Left ventricle myocardium inferior (tissue), 1 donor: ENCODE data around the gene C19orf85. TPM values are rescaled to one million over a fixed set of nuclear protein-coding genes. Genes with fewer than 3 reads are reported as not detected.

ENCODE experiments used
- DNase-seq: peaks from one replicate; pipeline ENCODE4 v3.0.0-alpha.2; 2020
- H3K27ac ChIP-seq: fragments of 200-600 bp; replicated peaks from 2 replicates; pipeline ENCODE4 v1.8.0; 2021
- H3K27me3 ChIP-seq: fragments of 200-600 bp; 2 replicates; pipeline ENCODE4 v1.8.0; 2021; ENCODE audit warnings: low read depth
- H3K36me3 ChIP-seq: fragments of 200-600 bp; 2 replicates; pipeline ENCODE4 v1.8.0; 2021
- H3K4me1 ChIP-seq: fragments of 200-600 bp; 2 replicates; pipeline ENCODE4 v1.8.0; 2021
- H3K4me3 ChIP-seq: fragments of 200-600 bp; 2 replicates; pipeline ENCODE4 v1.8.0; 2021; ENCODE audit warnings: mild to moderate bottlenecking, moderate library complexity
- H3K9me3 ChIP-seq: fragments of 200-600 bp; replicated peaks from 2 replicates; pipeline ENCODE4 v1.8.0; 2021
- CTCF ChIP-seq: fragments of 200-600 bp; IDR thresholded peaks from 2 replicates; pipeline ENCODE4 v1.8.0; 2021; ENCODE audit warnings: antibody characterized with exemption, mild to moderate bottlenecking, borderline replicate concordance
- intact Hi-C: fragments of 100-400 bp; cut with micrococcal nuclease; formaldehyde crosslinking; loops from one replicate; pipeline ENCODE4 v1.11.0; 2022
- total RNA-seq: library from RNA; stranded (reverse); fragmentation: NEBNext Ultra II Directional; extraction: Animal tissue kit (Norgen Biotek cat#: 25700); gene quantifications from one replicate; pipeline ENCODE4 v1.2.1, GENCODE V29; 2021
- donor health status: DM: no; HTN: yes; CAD: no; lungs with severe emphysema.

C19orf85 gene
- total RNA-seq, 1 donor from 2014 or later: not detected

GRCh38 chr19:55477905-55478304, 13.4 kb upstream of the C19orf85 start:
- H3K4me1 ChIP-seq: peaks cover 34% of the 10 kb centered on the region
- DNase-seq: no peak
- no peaks in the 10 kb centered on the region for H3K9me3 ChIP-seq
- no peak for TF ChIP-seq CTCF
- H3K27ac ChIP-seq: no peak overlapping the region
- peaks cover 14% of the 10 kb centered on the region for H3K36me3 ChIP-seq
- intact Hi-C loops: no loop called here
- H3K27me3 ChIP-seq: no peaks in the 10 kb centered on the region
- peak overlapping the region; percentile 73 for H3K4me3 ChIP-seq

- no peak for TF ChIP-seq CTCF
- Histone ChIP-seq H3K27ac (peak within 1 kb of the TSS; percentile 97), H3K4me3 (peak within 1 kb of the TSS; percentile 73), H3K36me3 (no peaks in the 10 kb centered on the region), H3K27me3 (no peaks in the 10 kb centered on the region), H3K4me1 (peaks cover 33% of the 10 kb centered on the region), H3K9me3 (no peaks in the 10 kb centered on the region)
- intact Hi-C loops: no loop called here
- peak; percentile 99 for DNase-seq
Measured at GRCh38 chr19:55476100-55476775, 11.7 kb upstream of the C19orf85 start, which contains the start of gene ZNF628. Gene ZNF628 (plus strand): TSS chr19:55476617. CDS start chr19:55479911, 3,294 bp downstream.

- no peaks in the 10 kb centered on the region for H3K27me3 ChIP-seq
- no peak for TF ChIP-seq CTCF
- peaks cover 30% of the 10 kb centered on the region for H3K4me1 ChIP-seq
- intact Hi-C loops: no loop called here
- H3K27ac ChIP-seq: no peak overlapping the region
- no peaks in the 10 kb centered on the region for H3K36me3 ChIP-seq
- H3K4me3 ChIP-seq: no peak overlapping the region
- no peaks in the 10 kb centered on the region for H3K9me3 ChIP-seq
- no peak for DNase-seq
Measured at GRCh38 chr19:55474269-55475265, 10.0 kb upstream of the C19orf85 start.

- TF ChIP-seq CTCF: no peak
- H3K9me3 ChIP-seq: no peaks in the 10 kb centered on the region
- peaks cover 22% of the 10 kb centered on the region for H3K4me1 ChIP-seq
- H3K36me3 ChIP-seq: no peaks in the 10 kb centered on the region
- no peak for DNase-seq
- H3K27ac ChIP-seq: peak overlapping the region; percentile 36
- no peaks in the 10 kb centered on the region for H3K27me3 ChIP-seq
- H3K4me3 ChIP-seq: no peak overlapping the region
- intact Hi-C loops: no loop called here
Measured at GRCh38 chr19:55473225-55474012, 8.9 kb upstream of the C19orf85 start.

- intact Hi-C loops: no loop called here
- H3K4me1 ChIP-seq: peaks cover 21% of the 10 kb centered on the region
- H3K4me3 ChIP-seq: no peak overlapping the region
- no peak for DNase-seq
- H3K36me3 ChIP-seq: no peaks in the 10 kb centered on the region
- no peaks in the 10 kb centered on the region for H3K27me3 ChIP-seq
- no peaks in the 10 kb centered on the region for H3K9me3 ChIP-seq
- no peak overlapping the region for H3K27ac ChIP-seq
- TF ChIP-seq CTCF: no peak
Measured at GRCh38 chr19:55472463-55472862, 7.9 kb upstream of the C19orf85 start.
